ENCODE data around the gene KCNIP4.
"Not testable (repeated sequence)": the region's sequence is repeated elsewhere in the genome, so short reads cannot be mapped to it uniquely, and the experiment has no call there.

Gene KCNIP4

DNA sequence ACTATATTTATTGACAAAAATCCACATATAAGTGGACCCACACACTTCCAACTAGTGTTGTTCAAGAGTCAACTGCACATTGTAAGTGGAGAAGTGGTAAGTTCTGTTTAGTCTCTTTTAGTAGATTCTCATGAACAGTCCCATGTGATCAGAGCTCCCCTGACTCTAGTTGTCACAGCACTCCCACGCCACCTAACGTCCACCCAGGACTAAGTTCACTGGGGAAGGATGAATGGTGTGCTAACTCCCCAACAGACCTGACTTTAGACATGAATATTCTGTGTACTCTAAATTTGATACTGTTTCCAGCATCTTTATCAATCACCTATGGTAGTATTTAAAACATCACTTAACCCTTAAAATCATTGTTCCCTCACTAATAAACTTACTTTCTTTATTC lies 1188.5 kb downstream of the KCNIP4 start:
- no peak for DNase-seq (ENCODE audit: low read depth in 2 of 2)

- no peak for DNase-seq (ENCODE audit: low read depth in 2 of 2)
These were observed 1194.5 kb downstream of the KCNIP4 start for GRCh38 chr4:20754036-20754435.

DNA sequence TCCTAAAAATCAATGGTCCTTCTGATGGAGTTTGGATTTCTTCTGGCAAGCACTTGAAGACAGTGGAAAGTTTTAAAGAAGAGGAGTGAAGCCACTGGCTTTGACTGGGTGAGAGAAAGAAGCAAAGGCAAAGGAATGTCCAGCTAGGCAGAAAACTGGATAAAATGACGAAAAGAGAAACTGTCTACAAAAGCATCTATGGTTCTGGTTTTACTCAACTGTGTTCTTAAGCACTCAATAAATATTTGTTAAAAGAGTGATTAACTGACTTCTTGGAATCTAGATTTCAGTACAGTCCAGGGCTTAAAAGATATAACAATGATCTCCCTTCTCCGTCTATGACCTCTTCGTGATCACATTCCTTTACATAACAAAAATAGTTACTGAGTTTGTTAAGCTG lies 1195.9 kb downstream of the KCNIP4 start:
- no peak for DNase-seq (ENCODE audit: low read depth in 2 of 2)

- DNase-seq (ENCODE audit: low read depth in 2 of 2): not testable (repeated sequence)
These were observed 1202.6 kb downstream of the KCNIP4 start for GRCh38 chr4:20746000-20746399.

- DNase-seq (ENCODE audit: low read depth in 2 of 2): no peak
These were observed 1212.6 kb downstream of the KCNIP4 start for GRCh38 chr4:20735931-20736330.

DNA sequence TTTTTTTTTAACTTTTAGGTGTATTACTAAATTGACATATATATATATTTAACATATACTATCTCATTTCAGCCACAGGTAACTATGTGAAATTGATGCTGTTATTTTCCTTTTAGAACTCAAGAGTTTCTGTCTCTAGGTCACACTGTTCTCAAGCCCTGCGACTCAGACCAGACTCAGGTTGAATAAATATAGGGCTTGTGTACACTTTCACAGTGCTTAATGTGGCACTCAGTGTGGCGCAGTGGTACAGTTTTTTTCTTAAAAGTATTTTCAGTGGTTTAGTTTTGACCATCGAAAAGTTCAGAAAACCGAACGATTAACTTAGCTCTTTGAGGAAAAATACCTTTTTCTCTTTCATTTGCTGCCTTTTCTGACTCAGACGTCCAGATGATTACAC lies 1223.7 kb downstream of the KCNIP4 start:
- DNase-seq (ENCODE audit: low read depth in 2 of 2): no peak

- no peak for DNase-seq (ENCODE audit: low read depth in 2 of 2)
These were observed 1225.1 kb downstream of the KCNIP4 start for GRCh38 chr4:20723463-20723862.

- DNase-seq (ENCODE audit: low read depth in 2 of 2): no peak
These were observed 1225.6 kb downstream of the KCNIP4 start for GRCh38 chr4:20723019-20723418.

- no peak for DNase-seq (ENCODE audit: low read depth in 2 of 2)
These were observed 1237.2 kb downstream of the KCNIP4 start for GRCh38 chr4:20711335-20711734.

DNA sequence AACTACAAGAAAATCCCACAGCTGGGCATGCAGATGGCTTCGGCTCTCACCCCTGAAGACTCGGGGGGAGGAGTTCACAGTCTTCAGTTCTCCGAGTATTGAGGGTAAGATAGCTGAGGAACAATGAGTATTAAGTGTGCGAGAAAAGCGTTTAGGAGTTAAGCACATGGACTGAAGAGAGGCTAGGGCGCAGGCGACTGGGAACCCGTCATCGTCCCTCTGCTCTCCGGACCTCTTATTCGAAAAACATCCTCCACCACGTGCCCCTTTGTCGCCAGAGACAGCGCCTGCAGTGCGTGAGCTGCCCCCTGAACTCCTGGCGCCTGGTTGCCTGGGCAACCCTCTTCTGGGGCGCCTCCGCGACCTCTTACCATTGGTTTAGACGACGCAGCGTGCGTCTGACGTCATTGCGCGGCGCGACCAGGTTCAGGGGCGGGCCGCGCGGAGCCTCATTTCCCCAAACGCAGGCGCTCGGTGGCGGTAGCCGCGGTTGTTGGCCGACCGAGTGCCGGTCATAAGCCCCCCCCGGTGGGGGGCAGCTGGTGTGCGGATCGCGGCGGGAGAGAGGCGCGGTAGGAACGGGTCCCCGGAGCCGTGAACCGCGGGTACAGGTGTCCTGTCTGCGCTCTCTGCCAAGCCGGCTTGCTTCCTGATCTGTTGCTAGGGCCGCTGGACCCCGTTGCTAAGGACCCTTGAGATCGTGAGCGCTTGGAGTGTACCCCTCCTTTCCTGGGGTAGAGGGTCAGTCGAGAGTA lies 1248.4 kb downstream of the KCNIP4 start, which contains the start of gene PACRGL:
PACRGL (plus strand) TSS at position 452 of the 755 bp plus-strand sequence. CDS start 4,024 bp downstream, outside the sequence.
- DNase-seq (ENCODE audit: low read depth in 2 of 2): peak; percentile 85 to 91

GRCh38 chr4:20698820-20699219 lies 1249.8 kb downstream of the KCNIP4 start:
- no peak for DNase-seq (ENCODE audit: low read depth in 2 of 2)

- DNase-seq (ENCODE audit: low read depth in 2 of 2): no peak
These were observed 1250.2 kb downstream of the KCNIP4 start for GRCh38 chr4:20698382-20698781.

- no peak for DNase-seq (ENCODE audit: low read depth in 2 of 2)
These were observed 1251.8 kb downstream of the KCNIP4 start for GRCh38 chr4:20696815-20697214.

DNA sequence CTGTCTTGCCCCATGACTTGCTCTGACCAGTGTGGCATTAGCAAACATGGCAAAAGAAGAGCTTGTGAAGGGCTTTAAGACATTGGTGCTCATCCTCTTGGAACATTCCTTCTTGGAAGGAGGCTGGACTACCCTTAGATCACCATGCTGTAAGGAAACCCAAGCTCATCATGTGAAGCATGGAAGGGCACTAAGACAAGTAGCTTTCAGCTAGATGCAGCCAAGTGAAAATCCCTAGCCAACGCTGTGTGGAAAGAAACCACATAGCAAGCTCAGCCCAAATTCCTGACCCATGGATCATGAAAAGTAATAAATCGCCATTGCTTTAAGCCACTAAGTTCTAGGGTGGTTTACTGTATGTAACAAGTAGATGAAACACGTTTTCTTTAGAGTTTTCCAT lies 1260.7 kb downstream of the KCNIP4 start:
- no peak for DNase-seq (ENCODE audit: low read depth in 2 of 2)

GRCh38 chr4:20684852-20685763 lies 1263.5 kb downstream of the KCNIP4 start:
- no peak for DNase-seq (ENCODE audit: low read depth in 2 of 2)

DNA sequence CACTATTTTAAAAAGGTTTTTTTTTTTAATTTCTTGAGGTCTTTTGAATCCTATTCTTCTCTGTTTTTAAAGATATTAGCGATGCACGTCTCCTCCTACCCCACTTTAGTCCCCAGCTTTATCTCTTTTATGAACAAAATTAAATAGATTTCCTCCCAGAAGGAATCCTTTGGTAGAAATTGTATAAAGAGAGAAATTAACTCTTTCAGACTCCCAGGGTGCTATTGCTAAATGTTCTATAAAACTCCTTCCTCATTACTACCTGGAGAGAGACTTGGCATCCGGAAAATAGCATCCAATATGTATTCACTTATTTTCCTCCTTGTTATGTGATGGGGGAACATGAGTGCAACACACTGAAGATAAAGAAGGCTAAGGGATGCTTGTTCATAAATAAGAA lies 1264.8 kb downstream of the KCNIP4 start:
- DNase-seq (ENCODE audit: low read depth in 2 of 2): no peak

GRCh38 chr4:20682853-20683252 lies 1265.7 kb downstream of the KCNIP4 start:
- DNase-seq (ENCODE audit: low read depth in 2 of 2): no peak

DNA sequence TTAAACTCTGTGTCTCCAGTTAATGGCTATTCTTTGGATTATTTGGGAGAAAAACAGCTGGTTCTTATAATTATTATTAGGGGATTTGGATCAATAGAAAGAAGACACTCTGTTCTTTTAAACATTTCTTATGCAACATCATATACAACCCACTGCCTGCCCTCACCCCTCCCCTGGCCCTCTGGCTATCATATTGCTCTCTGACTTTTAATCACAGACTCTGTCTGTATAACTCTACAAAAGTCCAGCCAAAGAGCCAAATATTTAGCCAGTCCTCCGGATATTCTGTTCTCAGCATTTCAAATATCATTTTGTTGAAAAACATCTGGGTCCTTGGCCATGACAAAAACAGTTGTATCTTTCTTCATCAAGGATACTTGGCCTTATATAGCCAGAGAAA lies 1267.3 kb downstream of the KCNIP4 start:
- no peak for DNase-seq (ENCODE audit: low read depth in 2 of 2)

GRCh38 chr4:20680736-20681135 lies 1267.8 kb downstream of the KCNIP4 start:
- no peak for DNase-seq (ENCODE audit: low read depth in 2 of 2)

GRCh38 chr4:20679951-20680350 lies 1268.6 kb downstream of the KCNIP4 start:
- no peak for DNase-seq (ENCODE audit: low read depth in 2 of 2)
